ENCODE measurements around the gene SKI. TPM values are rescaled to one million over a fixed set of nuclear protein-coding genes. Genes with fewer than 3 reads are reported as not detected.

The SKI gene
- total and polyA plus RNA-seq, 2 donors (not counting 1 experiment from before 2014, with no cell fraction given) = 11.6 to 21.8 TPM

DNA sequence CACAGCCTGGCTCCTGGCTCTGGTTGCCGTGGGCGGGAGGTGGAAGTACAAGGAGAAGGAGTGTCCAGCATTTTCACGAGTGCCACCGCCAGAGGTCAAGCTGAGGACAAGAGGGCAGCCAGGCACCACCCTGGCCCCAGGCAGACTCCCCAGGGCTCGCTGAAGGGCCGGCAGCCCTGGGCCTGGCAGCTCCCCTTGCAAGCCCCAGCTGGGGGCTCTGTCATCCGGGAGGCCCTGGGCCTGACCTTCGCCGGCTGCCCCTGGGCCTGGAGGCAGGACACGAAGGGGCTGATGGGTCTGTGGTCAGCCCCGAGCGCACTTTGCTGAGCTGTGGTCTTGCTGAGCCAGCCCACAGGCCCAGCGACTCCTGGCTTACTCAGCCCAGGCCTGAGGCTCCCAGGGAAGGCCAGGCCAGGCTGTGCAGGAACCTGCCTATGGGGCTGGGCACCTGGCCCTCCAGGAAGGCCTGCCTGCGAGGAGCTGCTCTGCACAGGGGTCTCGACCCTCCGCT is 88.4 kb downstream of the SKI start:
- H3K36me3 ChIP-seq (ENCODE audit: control insufficient read depth, insufficient read depth, low read length) = no peaks in the 10 kb centered on the region
- no peaks in the 10 kb centered on the region for H3K79me2 ChIP-seq (ENCODE audit: control insufficient read depth, insufficient read depth, low read length)
- H3K9me3 ChIP-seq (ENCODE audit: control insufficient read depth, insufficient read depth, low read depth, low read length) = no peaks in the 10 kb centered on the region
- H3K27me3 ChIP-seq (ENCODE audit: control insufficient read depth, insufficient read depth, low read length) = no peaks in the 10 kb centered on the region
- TF ChIP-seq, protein P1, sequence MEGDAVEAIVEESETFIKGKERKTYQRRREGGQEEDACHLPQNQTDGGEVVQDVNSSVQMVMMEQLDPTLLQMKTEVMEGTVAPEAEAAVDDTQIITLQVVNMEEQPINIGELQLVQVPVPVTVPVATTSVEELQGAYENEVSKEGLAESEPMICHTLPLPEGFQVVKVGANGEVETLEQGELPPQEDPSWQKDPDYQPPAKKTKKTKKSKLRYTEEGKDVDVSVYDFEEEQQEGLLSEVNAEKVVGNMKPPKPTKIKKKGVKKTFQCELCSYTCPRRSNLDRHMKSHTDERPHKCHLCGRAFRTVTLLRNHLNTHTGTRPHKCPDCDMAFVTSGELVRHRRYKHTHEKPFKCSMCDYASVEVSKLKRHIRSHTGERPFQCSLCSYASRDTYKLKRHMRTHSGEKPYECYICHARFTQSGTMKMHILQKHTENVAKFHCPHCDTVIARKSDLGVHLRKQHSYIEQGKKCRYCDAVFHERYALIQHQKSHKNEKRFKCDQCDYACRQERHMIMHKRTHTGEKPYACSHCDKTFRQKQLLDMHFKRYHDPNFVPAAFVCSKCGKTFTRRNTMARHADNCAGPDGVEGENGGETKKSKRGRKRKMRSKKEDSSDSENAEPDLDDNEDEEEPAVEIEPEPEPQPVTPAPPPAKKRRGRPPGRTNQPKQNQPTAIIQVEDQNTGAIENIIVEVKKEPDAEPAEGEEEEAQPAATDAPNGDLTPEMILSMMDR (conservative IDR thresholded peaks at IDR 0.05 in 1 of 2, IDR thresholded peaks at IDR 0.05 in 1 of 2; ENCODE audit: low read depth in 1 of 2, low read length in 2 of 2) = no peak
- TF ChIP-seq EZH2 (IDR thresholded peaks at IDR 0.05; ENCODE audit: low read length, missing control alignments) = no peak
- peaks cover 17% of the 10 kb centered on the region for H3K4me1 ChIP-seq (ENCODE audit: control insufficient read depth, extremely low read depth, insufficient read depth, low read length)
- DNase-seq (ENCODE audit: low read depth in 2 of 2) = peak in 1 of 2 donors; percentile 57
- H3K27ac ChIP-seq (ENCODE audit: insufficient read depth, low read length) = no peak overlapping the region
- no peaks in the 10 kb centered on the region for H4K20me1 ChIP-seq (ENCODE audit: control insufficient read depth, extremely low read depth, insufficient read depth, low read length)
- H3K9ac ChIP-seq (ENCODE audit: insufficient read depth, low read length) = peak overlapping the region; percentile 30
- H3K4me3 ChIP-seq (replicated peaks in 1 of 4; ENCODE audit: control extremely low read depth in 1 of 4, insufficient read depth in 1 of 4, low read depth in 3 of 4, low read length in 4 of 4) = no peak overlapping the region
- H2AFZ ChIP-seq (ENCODE audit: low read length) = no peak overlapping the region
- H3K4me2 ChIP-seq (ENCODE audit: extremely low read depth, insufficient read depth, low read length) = no peak overlapping the region

DNA sequence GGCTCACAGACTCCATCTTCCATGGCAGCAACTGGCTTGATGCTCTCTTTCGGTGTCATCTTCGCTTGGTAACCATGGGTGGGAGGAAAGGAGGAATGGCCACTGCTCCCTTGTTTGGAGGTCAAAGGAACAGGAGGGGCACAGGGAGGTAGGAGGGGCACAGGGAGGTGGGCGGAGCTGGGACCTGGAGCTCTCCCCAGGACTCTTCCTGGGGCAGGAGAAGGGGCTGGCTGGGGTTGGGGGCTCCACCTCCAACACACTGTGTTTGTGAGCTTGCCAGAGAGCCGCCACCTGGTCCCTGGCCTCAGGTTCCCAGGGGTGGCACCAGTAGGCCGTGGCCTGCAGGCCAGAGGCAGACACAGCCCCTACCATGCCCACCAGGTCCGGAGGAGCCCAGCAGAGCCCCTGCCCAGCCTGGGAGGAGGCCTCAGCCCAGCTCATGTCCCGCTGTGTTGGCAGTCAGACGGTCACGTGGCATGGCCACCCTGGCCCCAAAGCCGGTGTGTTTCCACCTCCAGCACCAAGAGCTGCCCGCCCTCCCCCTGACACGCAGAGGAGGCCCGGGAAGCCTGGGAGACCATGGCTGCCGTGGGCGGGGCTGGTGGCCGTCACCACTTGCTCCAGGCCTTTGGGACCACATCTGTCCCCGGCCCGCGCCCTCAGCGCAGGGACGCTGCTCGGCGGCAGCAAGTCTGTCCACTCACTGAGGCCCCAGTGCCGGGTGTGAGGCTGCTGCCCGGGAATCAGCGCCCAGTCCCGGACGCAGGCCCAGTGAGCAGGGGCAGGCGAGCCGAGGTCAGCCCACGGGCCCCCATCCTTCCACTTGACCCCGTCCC is 89.3 kb downstream of the SKI start:
- Histone ChIP-seq H2AFZ (ENCODE audit: low read length) (no peak overlapping the region), H3K9ac (ENCODE audit: insufficient read depth, low read length) (no peak overlapping the region), H3K27me3 (ENCODE audit: control insufficient read depth, insufficient read depth, low read length) (no peaks in the 10 kb centered on the region), H3K4me1 (ENCODE audit: control insufficient read depth, extremely low read depth, insufficient read depth, low read length) (peaks cover 15% of the 10 kb centered on the region), H3K36me3 (ENCODE audit: control insufficient read depth, insufficient read depth, low read length) (no peaks in the 10 kb centered on the region), H3K9me3 (ENCODE audit: control insufficient read depth, insufficient read depth, low read depth, low read length) (no peaks in the 10 kb centered on the region), H3K4me3 (replicated peaks in 1 of 4; ENCODE audit: control extremely low read depth in 1 of 4, insufficient read depth in 1 of 4, low read depth in 3 of 4, low read length in 4 of 4) (no peak overlapping the region), H3K79me2 (ENCODE audit: control insufficient read depth, insufficient read depth, low read length) (no peaks in the 10 kb centered on the region), H3K4me2 (ENCODE audit: extremely low read depth, insufficient read depth, low read length) (no peak overlapping the region), H4K20me1 (ENCODE audit: control insufficient read depth, extremely low read depth, insufficient read depth, low read length) (no peaks in the 10 kb centered on the region), H3K27ac (ENCODE audit: insufficient read depth, low read length) (no peak overlapping the region)
- no peak for DNase-seq (ENCODE audit: low read depth in 2 of 2)
- TF ChIP-seq, protein P1 (conservative IDR thresholded peaks at IDR 0.05 in 1 of 2, IDR thresholded peaks at IDR 0.05 in 1 of 2; ENCODE audit: low read depth in 1 of 2, low read length in 2 of 2) = no peak
- no peak for TF ChIP-seq EZH2 (IDR thresholded peaks at IDR 0.05; ENCODE audit: low read length, missing control alignments)

DNA sequence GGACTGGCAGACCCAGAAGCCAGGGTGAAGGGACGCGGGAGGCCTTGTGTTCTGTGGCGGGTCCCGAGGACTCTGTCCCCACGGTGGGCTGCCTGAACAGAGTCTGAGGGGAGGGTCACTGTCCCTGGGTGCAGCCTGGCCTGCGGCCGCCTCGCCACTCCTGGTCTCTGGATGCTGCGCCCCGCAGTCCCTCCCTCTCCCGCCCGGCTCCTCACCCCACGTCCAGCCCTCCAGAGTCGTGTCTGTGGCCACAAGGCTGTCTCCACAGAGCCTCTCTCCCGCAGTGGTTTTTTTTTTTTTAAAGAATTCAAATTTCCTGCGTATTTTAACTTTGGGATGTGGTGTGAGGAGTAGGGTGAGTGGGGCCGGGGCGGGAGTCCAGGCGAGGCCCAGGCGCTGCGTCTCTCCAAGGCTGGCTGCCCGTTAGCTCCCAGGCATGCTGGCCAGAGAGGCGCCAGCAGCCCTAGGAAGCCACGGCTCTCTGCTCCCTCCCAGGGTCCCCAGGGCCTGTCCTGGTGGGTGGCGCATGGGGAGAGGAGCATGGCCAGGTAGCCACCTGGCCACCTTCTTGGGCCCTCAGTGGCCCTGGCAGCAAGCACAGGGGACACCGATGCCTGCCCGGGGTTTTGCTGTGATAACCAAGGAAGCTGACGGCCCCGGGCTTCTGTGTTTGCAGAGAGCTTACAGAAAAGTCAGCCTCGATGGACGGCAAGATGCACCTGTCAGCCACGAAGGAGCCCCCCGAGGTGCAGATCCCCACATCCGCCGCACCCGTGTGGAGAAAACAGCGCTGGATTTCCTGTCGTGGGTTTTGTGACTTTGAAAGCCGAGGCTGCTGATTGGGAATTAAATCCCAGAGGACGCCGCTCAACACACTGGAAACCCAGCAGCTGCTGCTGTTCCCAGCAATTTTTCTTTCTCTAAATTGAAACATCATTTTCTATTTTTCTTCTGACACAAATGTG is 90.5 kb downstream of the SKI start:
- H3K27me3 ChIP-seq (ENCODE audit: control insufficient read depth, insufficient read depth, low read length) = no peaks in the 10 kb centered on the region
- H2AFZ ChIP-seq (ENCODE audit: low read length) = no peak overlapping the region
- no peak overlapping the region for H3K9ac ChIP-seq (ENCODE audit: insufficient read depth, low read length)
- H3K36me3 ChIP-seq (ENCODE audit: control insufficient read depth, insufficient read depth, low read length) = no peaks in the 10 kb centered on the region
- no peak overlapping the region for H3K27ac ChIP-seq (ENCODE audit: insufficient read depth, low read length)
- no peaks in the 10 kb centered on the region for H4K20me1 ChIP-seq (ENCODE audit: control insufficient read depth, extremely low read depth, insufficient read depth, low read length)
- H3K4me3 ChIP-seq (replicated peaks in 1 of 4; ENCODE audit: control extremely low read depth in 1 of 4, insufficient read depth in 1 of 4, low read depth in 3 of 4, low read length in 4 of 4) = no peak overlapping the region
- H3K4me2 ChIP-seq (ENCODE audit: extremely low read depth, insufficient read depth, low read length) = no peak overlapping the region
- TF ChIP-seq, protein P1 (conservative IDR thresholded peaks at IDR 0.05 in 1 of 2, IDR thresholded peaks at IDR 0.05 in 1 of 2; ENCODE audit: low read depth in 1 of 2, low read length in 2 of 2) = no peak
- no peak for TF ChIP-seq EZH2 (IDR thresholded peaks at IDR 0.05; ENCODE audit: low read length, missing control alignments)
- H3K79me2 ChIP-seq (ENCODE audit: control insufficient read depth, insufficient read depth, low read length) = no peaks in the 10 kb centered on the region
- DNase-seq (ENCODE audit: low read depth in 2 of 2) = no peak
- H3K4me1 ChIP-seq (ENCODE audit: control insufficient read depth, extremely low read depth, insufficient read depth, low read length) = peaks cover 10% of the 10 kb centered on the region
- no peaks in the 10 kb centered on the region for H3K9me3 ChIP-seq (ENCODE audit: control insufficient read depth, insufficient read depth, low read depth, low read length)
